Left ventricle myocardium inferior (tissue), 1 donor: ENCODE measurements around the gene OR14J1. TPM values are rescaled to one million over a fixed set of nuclear protein-coding genes. Genes with fewer than 3 reads are reported as not detected.

Experiments
- DNase-seq: peaks from one replicate; pipeline ENCODE4 v3.0.0-alpha.2; 2020
- H3K27ac ChIP-seq: fragments of 200-600 bp; replicated peaks from 2 replicates; pipeline ENCODE4 v1.8.0; 2021
- H3K27me3 ChIP-seq: fragments of 200-600 bp; 2 replicates; pipeline ENCODE4 v1.8.0; 2021; ENCODE audit warnings: low read depth
- H3K36me3 ChIP-seq: fragments of 200-600 bp; 2 replicates; pipeline ENCODE4 v1.8.0; 2021
- H3K4me1 ChIP-seq: fragments of 200-600 bp; 2 replicates; pipeline ENCODE4 v1.8.0; 2021
- H3K4me3 ChIP-seq: fragments of 200-600 bp; 2 replicates; pipeline ENCODE4 v1.8.0; 2021; ENCODE audit warnings: mild to moderate bottlenecking, moderate library complexity
- H3K9me3 ChIP-seq: fragments of 200-600 bp; replicated peaks from 2 replicates; pipeline ENCODE4 v1.8.0; 2021
- intact Hi-C: fragments of 100-400 bp; cut with micrococcal nuclease; formaldehyde crosslinking; loops from one replicate; pipeline ENCODE4 v1.11.0; 2022
- long read RNA-seq: library from polyadenylated mRNA; unstranded; transcript quantifications from one replicate; pipeline ENCODE4 v2.0.0, GENCODE V29; 2021
- total RNA-seq: library from RNA; stranded (reverse); fragmentation: NEBNext Ultra II Directional; extraction: Animal tissue kit (Norgen Biotek cat#: 25700); gene quantifications from one replicate; pipeline ENCODE4 v1.2.1, GENCODE V29; 2021
- TF ChIP-seq, protein P1 (sequence below): fragments of 200-600 bp; IDR thresholded peaks from 2 replicates; pipeline ENCODE4 v1.8.0; 2021; ENCODE audit warnings: antibody characterized with exemption, mild to moderate bottlenecking, borderline replicate concordance
- donor health status: DM: no; HTN: yes; CAD: no; lungs with severe emphysema.

OR14J1 gene, protein sequence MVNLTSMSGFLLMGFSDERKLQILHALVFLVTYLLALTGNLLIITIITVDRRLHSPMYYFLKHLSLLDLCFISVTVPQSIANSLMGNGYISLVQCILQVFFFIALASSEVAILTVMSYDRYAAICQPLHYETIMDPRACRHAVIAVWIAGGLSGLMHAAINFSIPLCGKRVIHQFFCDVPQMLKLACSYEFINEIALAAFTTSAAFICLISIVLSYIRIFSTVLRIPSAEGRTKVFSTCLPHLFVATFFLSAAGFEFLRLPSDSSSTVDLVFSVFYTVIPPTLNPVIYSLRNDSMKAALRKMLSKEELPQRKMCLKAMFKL
- not detected for total RNA-seq
- long read RNA-seq: 0 reads

DNA sequence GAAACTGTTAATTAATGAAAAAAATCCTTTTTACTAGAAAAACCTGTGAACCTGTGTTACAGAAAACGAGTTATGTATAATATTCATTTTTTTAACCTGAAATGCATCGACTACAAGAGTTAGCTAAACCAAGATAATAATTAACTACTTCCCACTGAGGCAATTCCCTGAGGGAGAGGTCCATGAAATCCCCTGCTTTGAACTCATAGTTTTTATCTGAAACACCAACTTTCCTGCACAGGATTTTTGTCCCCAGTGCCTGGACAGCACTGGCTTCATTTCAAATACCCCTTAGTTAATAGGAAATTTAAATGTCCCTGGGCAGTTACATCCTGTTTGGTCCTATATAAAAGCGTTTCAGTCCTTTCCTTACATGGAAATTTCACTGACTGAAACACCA, at the start of gene OR14J1:
TSS of gene OR14J1 (plus strand) at position 386 of the 400 bp plus-strand sequence. CDS start 4,989 bp downstream, outside the sequence.
- Histone ChIP-seq H3K4me1 (no peaks in the 10 kb centered on the region), H3K36me3 (no peaks in the 10 kb centered on the region), H3K4me3 (no peak within 1 kb of the TSS), H3K9me3 (no peaks in the 10 kb centered on the region), H3K27me3 (no peaks in the 10 kb centered on the region), H3K27ac (no peak within 1 kb of the TSS)
- no peak for DNase-seq
- TF ChIP-seq, protein P1, sequence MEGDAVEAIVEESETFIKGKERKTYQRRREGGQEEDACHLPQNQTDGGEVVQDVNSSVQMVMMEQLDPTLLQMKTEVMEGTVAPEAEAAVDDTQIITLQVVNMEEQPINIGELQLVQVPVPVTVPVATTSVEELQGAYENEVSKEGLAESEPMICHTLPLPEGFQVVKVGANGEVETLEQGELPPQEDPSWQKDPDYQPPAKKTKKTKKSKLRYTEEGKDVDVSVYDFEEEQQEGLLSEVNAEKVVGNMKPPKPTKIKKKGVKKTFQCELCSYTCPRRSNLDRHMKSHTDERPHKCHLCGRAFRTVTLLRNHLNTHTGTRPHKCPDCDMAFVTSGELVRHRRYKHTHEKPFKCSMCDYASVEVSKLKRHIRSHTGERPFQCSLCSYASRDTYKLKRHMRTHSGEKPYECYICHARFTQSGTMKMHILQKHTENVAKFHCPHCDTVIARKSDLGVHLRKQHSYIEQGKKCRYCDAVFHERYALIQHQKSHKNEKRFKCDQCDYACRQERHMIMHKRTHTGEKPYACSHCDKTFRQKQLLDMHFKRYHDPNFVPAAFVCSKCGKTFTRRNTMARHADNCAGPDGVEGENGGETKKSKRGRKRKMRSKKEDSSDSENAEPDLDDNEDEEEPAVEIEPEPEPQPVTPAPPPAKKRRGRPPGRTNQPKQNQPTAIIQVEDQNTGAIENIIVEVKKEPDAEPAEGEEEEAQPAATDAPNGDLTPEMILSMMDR: no peak
- intact Hi-C loops: no loop called here

DNA sequence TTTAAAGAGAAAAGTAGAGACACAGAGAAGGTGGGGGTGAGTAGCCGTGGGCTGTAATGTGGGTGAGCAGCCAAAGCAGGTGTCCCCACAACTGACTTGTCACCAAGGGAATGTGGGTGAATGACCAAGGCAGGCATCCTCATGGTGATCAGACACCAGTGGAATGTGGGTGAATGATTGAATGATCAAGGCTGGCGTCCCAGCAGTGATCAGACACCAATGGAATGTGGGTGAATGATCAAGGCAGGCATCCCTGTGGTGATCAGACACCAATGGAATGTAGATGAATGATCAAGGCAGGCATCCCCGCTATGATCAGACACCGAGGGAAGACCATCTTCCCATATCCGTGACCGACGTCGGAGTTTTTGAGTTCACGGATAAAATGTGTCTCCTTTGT, 49.8 kb upstream of the OR14J1 start:
- intact Hi-C loops: no loop called here
- no peak for DNase-seq
- no peaks in the 10 kb centered on the region for H3K36me3 ChIP-seq
- H3K4me1 ChIP-seq: no peaks in the 10 kb centered on the region
- no peaks in the 10 kb centered on the region for H3K27me3 ChIP-seq
- peaks cover 43% of the 10 kb centered on the region for H3K9me3 ChIP-seq
- TF ChIP-seq, protein P1: no peak
- no peak overlapping the region for H3K27ac ChIP-seq
- H3K4me3 ChIP-seq: no peak overlapping the region

DNA sequence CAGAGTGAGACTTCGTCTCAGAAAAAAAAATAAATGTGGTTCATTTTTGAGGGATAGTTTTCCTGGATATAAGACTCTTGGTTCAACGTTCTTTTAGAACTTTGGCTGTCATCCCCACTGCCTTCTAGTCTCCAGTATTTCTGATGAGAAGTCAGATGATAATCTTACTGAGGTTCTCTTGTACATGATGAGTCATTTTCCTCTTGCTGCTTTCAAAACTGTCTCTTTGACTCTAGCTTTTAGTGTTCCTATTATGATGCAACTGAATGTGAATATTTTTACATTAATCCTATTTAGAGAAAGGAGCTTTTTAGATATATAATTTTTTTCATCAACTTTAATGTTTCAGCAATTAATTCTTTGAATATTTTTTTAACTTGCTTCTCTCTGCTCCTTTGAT, 46.0 kb upstream of the OR14J1 start:
- Histone ChIP-seq H3K4me3 (no peak overlapping the region), H3K4me1 (no peaks in the 10 kb centered on the region), H3K27me3 (no peaks in the 10 kb centered on the region), H3K9me3 (peaks cover 43% of the 10 kb centered on the region), H3K27ac (no peak overlapping the region), H3K36me3 (no peaks in the 10 kb centered on the region)
- intact Hi-C loops: no loop called here
- TF ChIP-seq, protein P1: no peak
- DNase-seq: no peak

DNA sequence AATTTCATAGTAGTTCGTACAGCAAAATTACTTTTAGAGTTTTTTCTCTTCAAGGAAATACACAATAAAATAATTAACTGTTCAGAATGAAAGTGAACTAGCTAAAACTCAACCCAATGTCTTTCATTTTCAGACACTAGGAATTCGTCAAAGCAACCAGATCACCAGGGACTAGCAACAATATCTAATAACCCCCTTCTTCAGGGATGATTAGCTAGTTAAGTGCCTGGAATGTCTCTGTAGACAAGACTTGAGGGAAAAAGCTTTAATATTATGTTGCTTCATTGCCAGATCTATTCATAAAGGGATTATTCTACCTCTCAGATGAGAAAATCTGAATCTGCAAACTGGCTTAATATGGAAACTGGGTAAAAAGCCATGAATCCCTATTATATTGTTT, 41.8 kb upstream of the OR14J1 start:
- no peaks in the 10 kb centered on the region for H3K4me1 ChIP-seq
- peaks cover 19% of the 10 kb centered on the region for H3K9me3 ChIP-seq
- no peak overlapping the region for H3K27ac ChIP-seq
- H3K36me3 ChIP-seq: no peaks in the 10 kb centered on the region
- TF ChIP-seq, protein P1: no peak
- intact Hi-C loops: no loop called here
- DNase-seq: no peak
- no peak overlapping the region for H3K4me3 ChIP-seq
- peaks cover 3% of the 10 kb centered on the region for H3K27me3 ChIP-seq

DNA sequence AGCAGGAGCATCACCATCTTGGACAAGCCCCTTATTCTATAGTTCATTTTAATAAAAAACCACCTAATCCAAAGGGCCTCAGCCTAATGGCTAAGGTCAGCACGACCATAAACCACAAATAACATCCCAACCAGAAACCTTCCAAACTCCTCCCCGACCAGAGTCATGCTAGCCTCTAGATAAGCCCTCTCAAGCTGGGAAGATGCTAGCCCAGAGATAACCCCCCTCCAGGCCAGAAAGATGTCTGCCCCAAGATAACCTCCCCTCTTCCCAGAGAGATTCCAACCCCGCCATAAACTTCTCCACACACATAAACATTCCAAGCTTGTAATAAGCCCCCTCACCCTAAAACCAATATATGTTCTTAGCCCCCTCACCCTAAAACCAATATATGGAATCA, 38.5 kb upstream of the OR14J1 start:
- no peak overlapping the region for H3K27ac ChIP-seq
- intact Hi-C loops: no loop called here
- no peak for DNase-seq
- H3K36me3 ChIP-seq: no peaks in the 10 kb centered on the region
- H3K27me3 ChIP-seq: peaks cover 3% of the 10 kb centered on the region
- no peak overlapping the region for H3K4me3 ChIP-seq
- H3K9me3 ChIP-seq: no peaks in the 10 kb centered on the region
- TF ChIP-seq, protein P1: no peak
- no peaks in the 10 kb centered on the region for H3K4me1 ChIP-seq
